22Rv1 (cell line): ENCODE data around the gene IL26.

Experiments used
- CTCF ChIP-seq: fragments of 450-650 bp; IDR thresholded peaks from 2 replicates; pipeline ENCODE4 v1.5.1; 2017; ENCODE audit warnings: mild to moderate bottlenecking
- ZFX ChIP-seq: fragments of 450-650 bp; IDR thresholded peaks from 2 replicates; pipeline ENCODE4 v1.6.1; 2017; ENCODE audit warnings: antibody characterized with exemption, borderline replicate concordance

- no peak for TF ChIP-seq CTCF
- TF ChIP-seq ZFX = no peak
Observed at GRCh38 chr12:68225576-68226476, at the start of gene IL26.
